Suprapubic skin (tissue), 3 donors: ENCODE results near the gene EEFSEC.

Experiments used
- EP300 ChIP-seq: sonication (generic); formaldehyde crosslinking; IDR thresholded peaks from one replicate; pipeline ENCODE4 v1.6.1; 2017; ENCODE audit warnings: antibody characterized with exemption
- TF ChIP-seq, protein P1 (sequence below), 2 donors: fragments of 200-600 bp in 1 of 2; fragments of 450-650 bp in 1 of 2; sonication (generic) in 1 of 2; IDR thresholded peaks; one replicate each; pipeline ENCODE4 v1.5.1; 2016 to 2019; ENCODE audit warnings: antibody characterized with exemption in 2 of 2, mild to moderate bottlenecking in 1 of 2, moderate library complexity in 1 of 2

DNA sequence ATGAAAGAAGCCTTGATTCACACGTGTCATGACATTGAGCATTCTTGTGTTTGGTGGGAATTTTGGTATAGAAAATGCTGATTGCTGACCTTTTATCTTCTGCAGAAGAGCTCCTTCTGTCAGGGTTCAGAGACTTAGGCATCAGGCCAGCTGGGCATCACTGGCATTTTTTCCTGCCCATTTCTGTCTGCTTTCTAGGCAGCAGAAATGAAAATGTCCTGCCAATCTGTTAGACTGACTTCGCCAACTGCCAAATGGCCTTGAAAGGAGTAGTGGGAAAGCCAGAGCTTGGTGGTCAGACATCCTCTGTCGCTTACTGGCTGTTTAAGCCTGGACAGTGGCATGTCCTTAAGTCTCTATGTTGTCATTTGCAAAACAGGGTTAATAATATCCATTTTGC is 57.4 kb downstream of the EEFSEC start:
- TF ChIP-seq EP300, result no peak
- TF ChIP-seq, protein P1, sequence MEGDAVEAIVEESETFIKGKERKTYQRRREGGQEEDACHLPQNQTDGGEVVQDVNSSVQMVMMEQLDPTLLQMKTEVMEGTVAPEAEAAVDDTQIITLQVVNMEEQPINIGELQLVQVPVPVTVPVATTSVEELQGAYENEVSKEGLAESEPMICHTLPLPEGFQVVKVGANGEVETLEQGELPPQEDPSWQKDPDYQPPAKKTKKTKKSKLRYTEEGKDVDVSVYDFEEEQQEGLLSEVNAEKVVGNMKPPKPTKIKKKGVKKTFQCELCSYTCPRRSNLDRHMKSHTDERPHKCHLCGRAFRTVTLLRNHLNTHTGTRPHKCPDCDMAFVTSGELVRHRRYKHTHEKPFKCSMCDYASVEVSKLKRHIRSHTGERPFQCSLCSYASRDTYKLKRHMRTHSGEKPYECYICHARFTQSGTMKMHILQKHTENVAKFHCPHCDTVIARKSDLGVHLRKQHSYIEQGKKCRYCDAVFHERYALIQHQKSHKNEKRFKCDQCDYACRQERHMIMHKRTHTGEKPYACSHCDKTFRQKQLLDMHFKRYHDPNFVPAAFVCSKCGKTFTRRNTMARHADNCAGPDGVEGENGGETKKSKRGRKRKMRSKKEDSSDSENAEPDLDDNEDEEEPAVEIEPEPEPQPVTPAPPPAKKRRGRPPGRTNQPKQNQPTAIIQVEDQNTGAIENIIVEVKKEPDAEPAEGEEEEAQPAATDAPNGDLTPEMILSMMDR (IDR thresholded peaks at IDR 0.05), result no peak
